Thoracic aorta (tissue), 2 donors: Measurements from ENCODE around the gene WASHC2A. TPM values are rescaled to one million over a fixed set of nuclear protein-coding genes. Genes with fewer than 3 reads are reported as not detected.
"Not testable (repeated sequence)": the region's sequence is repeated elsewhere in the genome, so short reads cannot be mapped to it uniquely, and the experiment has no call there.

ENCODE experiments used
- ATAC-seq: fragments of 150-250 bp; one replicate; pipeline ENCODE4 v1.8.0; 2017; ENCODE audit warnings: low read depth; ENCODE audit not compliant: insufficient number of reproducible peaks, low FRiP score
- DNase-seq: peaks from one replicate; pipeline ENCODE4 v3.0.0-alpha.2; 2020; ENCODE audit warnings: low spot score
- H3K27ac ChIP-seq, 2 donors: fragments of 200-600 bp; sonication (generic); 1 replicate in 1 of 2; 2 replicates in 1 of 2; pipeline ENCODE4 v1.5.1; 2016; ENCODE audit warnings: mild to moderate bottlenecking in 2 of 2, moderate library complexity in 2 of 2
- H3K27me3 ChIP-seq: fragments of 200-600 bp; sonication (generic); replicated peaks from 2 replicates; pipeline ENCODE4 v1.6.0; 2016; ENCODE audit warnings: mild to moderate bottlenecking; ENCODE audit not compliant: insufficient read depth
- H3K36me3 ChIP-seq: fragments of 200-600 bp; sonication (generic); one replicate; pipeline ENCODE4 v1.5.1; 2016
- H3K4me1 ChIP-seq, 2 donors: fragments of 200-600 bp; sonication (generic); 1 replicate in 1 of 2; 2 replicates in 1 of 2; pipeline versions ENCODE4 v1.5.1 to v1.6.0; 2016; ENCODE audit warnings: low read depth in 2 of 2, mild to moderate bottlenecking in 1 of 2; ENCODE audit not compliant: control insufficient read depth in 1 of 2
- H3K4me3 ChIP-seq: fragments of 200-600 bp; sonication (generic); 2 replicates; pipeline ENCODE4 v1.5.1; 2016; ENCODE audit warnings: mild to moderate bottlenecking
- H3K9me3 ChIP-seq: fragments of 200-600 bp; sonication (generic); 2 replicates; pipeline ENCODE4 v1.5.1; 2016
- total RNA-seq, 2 donors: library from RNA; depleted of rRNA; stranded (reverse); fragments of >200 nt; gene quantifications; one replicate each; pipeline versions ENCODE4 v1.1.0 to v1.2.3, GENCODE V29; 2016
- TF ChIP-seq, protein P1 (sequence below): fragments of 200-600 bp; sonication (generic); IDR thresholded peaks from one replicate; pipeline ENCODE4 v1.5.1; 2019; ENCODE audit warnings: antibody characterized with exemption

Gene WASHC2A
- total RNA-seq, 2 donors from 2014 or later = 32.2 to 33.7 TPM

DNA sequence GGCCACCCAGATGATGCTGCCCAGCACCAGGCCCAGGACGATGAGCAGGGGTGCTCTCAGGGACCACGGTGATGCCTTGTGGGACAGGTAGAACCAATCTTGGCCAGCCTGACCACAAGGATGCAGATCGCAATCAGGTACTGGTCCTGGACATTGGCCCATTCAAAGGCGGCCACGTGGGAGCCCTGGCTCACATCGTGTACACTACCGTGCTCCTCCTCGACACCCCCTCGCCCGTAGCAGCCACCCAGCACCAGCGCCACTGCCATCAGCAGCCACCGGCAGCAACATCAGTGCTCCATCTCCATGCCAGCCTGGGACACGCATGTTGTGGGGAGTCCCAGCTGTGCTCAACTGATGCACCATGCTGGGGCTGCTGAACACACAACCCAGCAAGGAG lies 40.6 kb upstream of the WASHC2A start:
- Histone ChIP-seq H3K27ac (no peak overlapping the region), H3K4me1 (no peaks in the 10 kb centered on the region), H3K9me3 (no peaks in the 10 kb centered on the region), H3K36me3 (no peaks in the 10 kb centered on the region), H3K27me3 (no peaks in the 10 kb centered on the region), H3K4me3 (no peak overlapping the region)
- DNase-seq = no peak
- ATAC-seq = no peak
- TF ChIP-seq, protein P1, sequence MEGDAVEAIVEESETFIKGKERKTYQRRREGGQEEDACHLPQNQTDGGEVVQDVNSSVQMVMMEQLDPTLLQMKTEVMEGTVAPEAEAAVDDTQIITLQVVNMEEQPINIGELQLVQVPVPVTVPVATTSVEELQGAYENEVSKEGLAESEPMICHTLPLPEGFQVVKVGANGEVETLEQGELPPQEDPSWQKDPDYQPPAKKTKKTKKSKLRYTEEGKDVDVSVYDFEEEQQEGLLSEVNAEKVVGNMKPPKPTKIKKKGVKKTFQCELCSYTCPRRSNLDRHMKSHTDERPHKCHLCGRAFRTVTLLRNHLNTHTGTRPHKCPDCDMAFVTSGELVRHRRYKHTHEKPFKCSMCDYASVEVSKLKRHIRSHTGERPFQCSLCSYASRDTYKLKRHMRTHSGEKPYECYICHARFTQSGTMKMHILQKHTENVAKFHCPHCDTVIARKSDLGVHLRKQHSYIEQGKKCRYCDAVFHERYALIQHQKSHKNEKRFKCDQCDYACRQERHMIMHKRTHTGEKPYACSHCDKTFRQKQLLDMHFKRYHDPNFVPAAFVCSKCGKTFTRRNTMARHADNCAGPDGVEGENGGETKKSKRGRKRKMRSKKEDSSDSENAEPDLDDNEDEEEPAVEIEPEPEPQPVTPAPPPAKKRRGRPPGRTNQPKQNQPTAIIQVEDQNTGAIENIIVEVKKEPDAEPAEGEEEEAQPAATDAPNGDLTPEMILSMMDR = no peak

DNA sequence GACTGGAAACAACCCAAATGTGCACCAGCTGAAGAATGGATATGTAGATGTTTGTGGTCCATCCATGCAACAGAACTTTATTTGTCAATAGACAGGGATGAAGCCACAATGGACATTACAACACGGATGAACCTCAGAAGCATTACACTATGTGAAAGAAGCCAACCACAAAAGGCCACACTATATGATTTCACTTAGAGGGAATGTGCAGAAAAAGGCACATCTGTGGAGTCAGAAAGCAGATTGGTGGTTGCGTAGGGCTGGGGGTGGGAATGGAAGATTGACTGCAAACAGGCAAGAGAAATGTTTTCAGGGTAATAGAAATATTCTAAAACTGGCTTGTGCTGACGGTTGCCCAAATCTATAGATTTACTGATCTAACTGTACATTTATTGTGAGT lies 34.3 kb upstream of the WASHC2A start:
- Histone ChIP-seq H3K36me3 (no peaks in the 10 kb centered on the region), H3K27me3 (no peaks in the 10 kb centered on the region), H3K9me3 (no peaks in the 10 kb centered on the region), H3K4me1 (no peaks in the 10 kb centered on the region), H3K27ac (no peak overlapping the region), H3K4me3 (no peak overlapping the region)
- TF ChIP-seq, protein P1 = no peak
- ATAC-seq (no peak), DNase-seq (no peak)

GRCh38 chr10:50035337-50035736 lies 32.4 kb upstream of the WASHC2A start:
- not testable (repeated sequence) for H3K36me3 ChIP-seq, ATAC-seq, H3K4me3 ChIP-seq, DNase-seq, H3K4me1 ChIP-seq, H3K27ac ChIP-seq, H3K27me3 ChIP-seq, H3K9me3 ChIP-seq

GRCh38 chr10:50044941-50045664 lies 22.7 kb upstream of the WASHC2A start:
- Histone ChIP-seq H3K36me3 (no peaks in the 10 kb centered on the region), H3K4me1 (no peaks in the 10 kb centered on the region), H3K9me3 (no peaks in the 10 kb centered on the region), H3K27ac (no peak overlapping the region), H3K27me3 (no peaks in the 10 kb centered on the region), H3K4me3 (no peak overlapping the region)
- ATAC-seq (no peak), DNase-seq (no peak)
- TF ChIP-seq, protein P1 = no peak

DNA sequence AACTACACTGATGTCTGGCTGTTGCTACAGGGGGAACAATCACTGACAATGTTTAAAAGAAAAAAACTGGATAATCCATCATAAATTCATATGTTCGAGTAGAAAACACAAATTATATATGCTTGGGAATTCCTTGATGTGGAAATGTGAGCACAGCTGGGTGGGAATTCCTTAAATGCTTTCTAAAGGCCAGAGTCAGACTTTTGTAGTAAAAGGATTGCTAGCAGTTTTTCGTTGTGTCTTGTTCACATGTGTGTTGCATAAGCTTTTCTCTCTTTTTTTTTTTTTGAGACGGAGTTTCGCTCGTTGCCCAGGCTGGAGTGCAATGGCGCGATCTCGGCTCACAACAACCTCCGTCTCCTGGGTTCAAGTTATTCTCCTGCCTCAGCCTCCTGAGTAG lies 21.3 kb upstream of the WASHC2A start:
- not testable (repeated sequence) for H3K36me3 ChIP-seq, ATAC-seq, H3K27ac ChIP-seq, H3K9me3 ChIP-seq, DNase-seq, H3K27me3 ChIP-seq, H3K4me1 ChIP-seq, H3K4me3 ChIP-seq

DNA sequence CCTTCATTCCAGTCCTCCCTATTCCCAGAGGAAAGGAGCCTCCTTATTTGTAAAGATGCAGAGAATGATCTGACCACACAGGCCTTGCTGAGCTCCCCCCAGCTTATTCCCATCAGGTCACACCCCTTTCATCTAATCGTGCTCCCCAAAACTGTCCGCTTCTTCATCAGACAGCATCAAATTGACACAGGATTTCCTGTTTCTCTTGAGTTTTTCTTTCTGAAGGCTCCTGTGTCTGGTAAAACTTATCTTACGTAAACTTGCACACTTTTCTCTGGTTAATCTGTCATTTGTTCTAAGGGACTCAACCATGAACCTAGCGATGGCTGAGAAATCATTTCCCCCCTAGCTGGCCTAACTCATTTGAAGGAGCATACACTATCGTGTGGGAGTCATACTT lies 20.2 kb upstream of the WASHC2A start:
- not testable (repeated sequence) for ATAC-seq, H3K36me3 ChIP-seq, H3K9me3 ChIP-seq, H3K4me1 ChIP-seq, H3K27ac ChIP-seq, H3K27me3 ChIP-seq, DNase-seq, H3K4me3 ChIP-seq

DNA sequence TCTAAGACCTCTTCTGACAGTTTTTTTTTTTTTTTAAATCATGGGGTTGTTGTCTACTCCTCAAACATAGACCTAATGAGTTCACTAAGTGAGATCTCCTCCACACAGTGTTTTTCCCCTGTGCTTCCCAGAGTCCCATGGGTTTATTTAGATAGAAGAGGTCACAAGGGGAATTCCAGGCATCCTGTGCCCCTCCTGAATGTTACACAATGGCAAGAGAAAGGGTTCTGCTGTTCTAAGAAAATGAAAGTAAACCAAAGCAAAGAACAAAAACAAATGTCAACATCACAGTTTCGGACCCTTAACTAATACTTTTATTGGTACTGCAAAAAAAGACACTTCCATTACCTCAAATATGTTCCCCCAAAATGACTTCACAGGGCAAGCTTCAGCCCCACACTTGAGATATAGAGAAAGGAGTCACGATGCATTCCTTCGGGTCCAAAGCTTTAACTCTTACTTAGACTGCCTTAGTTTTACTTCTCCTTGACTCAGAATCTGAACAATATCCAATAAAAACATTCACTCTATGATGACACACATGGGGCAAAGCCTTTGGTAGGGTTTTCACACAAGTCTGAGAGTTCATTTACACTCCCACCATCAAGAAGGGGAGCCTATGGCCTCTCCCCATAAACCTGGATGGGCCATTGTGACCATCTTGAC lies 15.6 kb upstream of the WASHC2A start:
- not testable (repeated sequence) for DNase-seq, H3K4me3 ChIP-seq, H3K27me3 ChIP-seq, H3K4me1 ChIP-seq, H3K9me3 ChIP-seq, ATAC-seq, H3K36me3 ChIP-seq, H3K27ac ChIP-seq

- not testable (repeated sequence) for H3K4me3 ChIP-seq, H3K27ac ChIP-seq, H3K36me3 ChIP-seq, DNase-seq, ATAC-seq, H3K27me3 ChIP-seq, H3K9me3 ChIP-seq, H3K4me1 ChIP-seq
These were observed 14.9 kb upstream of the WASHC2A start for GRCh38 chr10:50052778-50053376.

- not testable (repeated sequence) for H3K27ac ChIP-seq, H3K9me3 ChIP-seq, DNase-seq, H3K4me3 ChIP-seq, ATAC-seq, H3K4me1 ChIP-seq, H3K36me3 ChIP-seq, H3K27me3 ChIP-seq
These were observed 12.1 kb upstream of the WASHC2A start for GRCh38 chr10:50055494-50056292.
